Adrenal gland (tissue), 12 donors: ENCODE measurements around the gene VIPR1. TPM values are rescaled to one million over a fixed set of nuclear protein-coding genes. Genes with fewer than 3 reads are reported as not detected.

ENCODE experiments used
- DNase-seq, 7 donors: peaks; one replicate each; pipeline ENCODE4 v3.0.0-alpha.2; 2019 to 2020
- H3K27ac ChIP-seq, 5 donors: fragments of 200-600 bp; sonication (generic) in 4 of 5; 1 replicate in 3 of 5; 2 replicates in 2 of 5; pipeline versions ENCODE4 v1.5.1 to v1.8.0; 2016 to 2020; ENCODE audit warnings: mild to moderate bottlenecking in 1 of 5
- H3K27me3 ChIP-seq: fragments of 200-600 bp; 2 replicates; pipeline ENCODE4 v1.8.0; 2021
- H3K36me3 ChIP-seq, 2 donors: fragments of 200-600 bp; replicated peaks in 1 of 2; 1 replicate in 1 of 2; 2 replicates in 1 of 2; pipeline versions ENCODE4 v1.5.1 to v1.8.0; 2018 to 2022
- H3K4me1 ChIP-seq, 2 donors: fragments of 200-600 bp; replicated peaks in 1 of 2; 1 replicate in 1 of 2; 2 replicates in 1 of 2; pipeline versions ENCODE4 v1.5.1 to v1.8.0; 2018 to 2021
- H3K4me3 ChIP-seq, 4 donors: fragments of 200-600 bp; sonication (generic) in 3 of 4; one replicate each; pipeline ENCODE4 v1.5.1; 2016 to 2018
- H3K9me3 ChIP-seq, 3 donors: fragments of 200-600 bp; sonication (generic) in 1 of 3; replicated peaks in 1 of 3; 1 replicate in 2 of 3; 2 replicates in 1 of 3; pipeline versions ENCODE4 v1.5.1 to v1.8.0; 2016 to 2021
- POLR2A ChIP-seq, 2 donors: fragments of 450-650 bp; IDR thresholded peaks; one replicate each; pipeline ENCODE4 v1.6.1; 2017; ENCODE audit warnings: antibody characterized with exemption in 2 of 2, mild to moderate bottlenecking in 2 of 2, moderate library complexity in 1 of 2
- WGBS, 4 donors: extraction: QIAGEN DNeasy Blood & Tissue Kit in 2 of 4; methylation state at CpG; one replicate each; pipeline versions ENCODE4 v1.1.5 to v1.1.7; 2013 to 2017; 5-methylcytosine and 5-hydroxymethylcytosine counted together
- intact Hi-C, 2 donors: fragments of 100-400 bp; cut with DNase I; formaldehyde crosslinking; loops; one replicate each; pipeline versions ENCODE4 v1.14.1 to v1.15.0; 2022 to 2023
- polyA plus RNA-seq, 3 donors: library from polyadenylated mRNA; stranded (reverse); fragments of 200-250 nt in 2 of 3; fragments of 350-450 nt in 1 of 3; fragmentation: Illumina TruSeq in 1 of 3; extraction: RNeasy Lipid Tissue Mini Kit (QIAGEN cat#74804) in 1 of 3; gene quantifications; one replicate each; pipeline ENCODE4 v1.2.3, GENCODE V29; 2013 to 2014
- total RNA-seq, 9 donors: library from RNA; depleted of rRNA in 4 of 9; stranded (reverse); fragments of >200 nt in 4 of 9; fragments of 120-200 nt in 1 of 9; fragmentation: NEBNext Ultra II Directional in 1 of 9; extraction: Animal tissue kit (Norgen Biotek cat#: 25700) in 1 of 9; gene quantifications; one replicate each; pipeline versions ENCODE4 v1.1.0 to v1.2.4, GENCODE V29; 2013 to 2023
- TF ChIP-seq, protein P1 (sequence below), 6 experiments: fragments of 450-650 bp in 4 of 6; fragments of 200-600 bp in 2 of 6; sonication (generic) in 1 of 6; IDR thresholded peaks; 1 replicate in 5 of 6; 2 replicates in 1 of 6; pipeline versions ENCODE4 v1.5.1 to v1.8.0; 2016 to 2021; ENCODE audit warnings: antibody characterized with exemption in 6 of 6, mild to moderate bottlenecking in 2 of 6, moderate library complexity in 1 of 6
- donor health status: healthy with polysubstance abuse.
- donor health status: Bipolar disorder and iron deficiency.
- donor health status: DM: yes; HTN: yes; CAD: no.
- donor health status: DM: no; HTN: no; CAD: no.
- donor health status: DM: no; HTN: no; CAD: no.
- donor health status: DM: yes; HTN: yes; CAD: no.

Gene VIPR1
- total and polyA plus RNA-seq, 12 donors: 0.55 to 24.4 (median 3.5) TPM

- intact Hi-C loops: no loop called here
- no peaks in the 10 kb centered on the region for H3K36me3 ChIP-seq
- 82 to 90% (median 86%) methylated on average over 4 of the region's 4 CpGs for WGBS, 4 donors
- no peak for TF ChIP-seq POLR2A (IDR thresholded peaks at IDR 0.05)
- TF ChIP-seq, protein P1, sequence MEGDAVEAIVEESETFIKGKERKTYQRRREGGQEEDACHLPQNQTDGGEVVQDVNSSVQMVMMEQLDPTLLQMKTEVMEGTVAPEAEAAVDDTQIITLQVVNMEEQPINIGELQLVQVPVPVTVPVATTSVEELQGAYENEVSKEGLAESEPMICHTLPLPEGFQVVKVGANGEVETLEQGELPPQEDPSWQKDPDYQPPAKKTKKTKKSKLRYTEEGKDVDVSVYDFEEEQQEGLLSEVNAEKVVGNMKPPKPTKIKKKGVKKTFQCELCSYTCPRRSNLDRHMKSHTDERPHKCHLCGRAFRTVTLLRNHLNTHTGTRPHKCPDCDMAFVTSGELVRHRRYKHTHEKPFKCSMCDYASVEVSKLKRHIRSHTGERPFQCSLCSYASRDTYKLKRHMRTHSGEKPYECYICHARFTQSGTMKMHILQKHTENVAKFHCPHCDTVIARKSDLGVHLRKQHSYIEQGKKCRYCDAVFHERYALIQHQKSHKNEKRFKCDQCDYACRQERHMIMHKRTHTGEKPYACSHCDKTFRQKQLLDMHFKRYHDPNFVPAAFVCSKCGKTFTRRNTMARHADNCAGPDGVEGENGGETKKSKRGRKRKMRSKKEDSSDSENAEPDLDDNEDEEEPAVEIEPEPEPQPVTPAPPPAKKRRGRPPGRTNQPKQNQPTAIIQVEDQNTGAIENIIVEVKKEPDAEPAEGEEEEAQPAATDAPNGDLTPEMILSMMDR (IDR thresholded peaks at IDR 0.05): no peak
- H3K4me1 ChIP-seq: peaks cover 0 to 4% of the 10 kb centered on the region in 2 donors
- DNase-seq: no peak
- H3K9me3 ChIP-seq: no peaks in the 10 kb centered on the region
- H3K27ac ChIP-seq: no peak overlapping the region
- H3K27me3 ChIP-seq: no peaks in the 10 kb centered on the region
- no peak overlapping the region for H3K4me3 ChIP-seq
Observed at GRCh38 chr3:42488687-42489086, 13.8 kb upstream of the VIPR1 start.

- intact Hi-C loops: no loop called here
- peaks cover 0 to 4% of the 10 kb centered on the region in 2 donors for H3K4me1 ChIP-seq
- H3K27me3 ChIP-seq: no peaks in the 10 kb centered on the region
- H3K9me3 ChIP-seq: no peaks in the 10 kb centered on the region
- no peaks in the 10 kb centered on the region for H3K36me3 ChIP-seq
- WGBS, 4 donors: 87 to 89% (median 87%) methylated on average over 10 of the region's 10 CpGs
- H3K27ac ChIP-seq: peak overlapping the region in 1 of 5 donors; percentile 5
- TF ChIP-seq, protein P1 (IDR thresholded peaks at IDR 0.05): no peak
- no peak for TF ChIP-seq POLR2A (IDR thresholded peaks at IDR 0.05)
- DNase-seq: peak in 2 of 7 donors; percentile 7 to 33
- H3K4me3 ChIP-seq: no peak overlapping the region
Observed at GRCh38 chr3:42489116-42489936, 13.1 kb upstream of the VIPR1 start.

DNA sequence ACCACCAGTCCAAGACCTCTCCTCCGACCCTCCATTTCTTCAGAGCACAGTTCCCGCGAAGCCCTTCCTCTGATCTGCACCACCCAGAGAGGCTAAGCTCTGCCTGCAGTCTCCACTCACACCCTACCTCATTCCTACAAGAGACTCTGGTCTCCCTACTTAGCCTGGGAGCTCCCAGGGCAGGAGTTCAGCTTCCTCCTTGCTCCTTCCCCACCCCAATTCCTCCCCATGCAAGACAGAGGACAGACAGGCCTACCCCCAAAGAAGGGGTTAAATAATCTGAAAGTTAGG, 12.6 kb upstream of the VIPR1 start:
- peaks cover 0 to 4% of the 10 kb centered on the region in 2 donors for H3K4me1 ChIP-seq
- no peak overlapping the region for H3K4me3 ChIP-seq
- H3K36me3 ChIP-seq: no peaks in the 10 kb centered on the region
- intact Hi-C loops: no loop called here
- TF ChIP-seq, protein P1 (IDR thresholded peaks at IDR 0.05): no peak
- no peak for TF ChIP-seq POLR2A (IDR thresholded peaks at IDR 0.05)
- peak overlapping the region in 2 of 5 donors; percentile 5 to 15 for H3K27ac ChIP-seq
- no peaks in the 10 kb centered on the region for H3K27me3 ChIP-seq
- 77 to 89% (median 85%) methylated on average over 3 of the region's 3 CpGs for WGBS, 4 donors
- H3K9me3 ChIP-seq: no peaks in the 10 kb centered on the region
- peak in 1 of 7 donors; percentile 5 for DNase-seq

GRCh38 chr3:42490243-42490642, 12.2 kb upstream of the VIPR1 start:
- peak overlapping the region in 1 of 5 donors; percentile 15 for H3K27ac ChIP-seq
- no peak for TF ChIP-seq POLR2A (IDR thresholded peaks at IDR 0.05)
- TF ChIP-seq, protein P1 (IDR thresholded peaks at IDR 0.05): no peak

More at GRCh38 chr3:42490243-42490642, 12.2 kb upstream of the VIPR1 start:
- WGBS, 4 donors: 67 to 85% (median 80%) methylated on average over 3 to 5 of the region's 5 CpGs
- H3K36me3 ChIP-seq: no peaks in the 10 kb centered on the region
- no peaks in the 10 kb centered on the region for H3K9me3 ChIP-seq
- intact Hi-C loops: no loop called here
- H3K4me3 ChIP-seq: no peak overlapping the region
- no peaks in the 10 kb centered on the region for H3K27me3 ChIP-seq
- peak in 5 of 7 donors; percentile 20 to 64 (median 36) for DNase-seq
- peaks cover 0 to 4% of the 10 kb centered on the region in 2 donors for H3K4me1 ChIP-seq
